Stimulated activated CD8-positive, alpha-beta memory T cell treated with anti-CD3 and anti-CD28 coated beads, Interleukin-7, amount 100 ng/mL, for 24 hours (primary cell): ENCODE measurements around the gene LEF1.
"Not testable (repeated sequence)": the region's sequence is repeated elsewhere in the genome, so short reads cannot be mapped to it uniquely, and the experiment has no call there.

Experiments used
- DNase-seq: peaks from one replicate; pipeline ENCODE4 v3.0.0-alpha.2; 2020; ENCODE audit warnings: low read depth

The LEF1 gene

DNA sequence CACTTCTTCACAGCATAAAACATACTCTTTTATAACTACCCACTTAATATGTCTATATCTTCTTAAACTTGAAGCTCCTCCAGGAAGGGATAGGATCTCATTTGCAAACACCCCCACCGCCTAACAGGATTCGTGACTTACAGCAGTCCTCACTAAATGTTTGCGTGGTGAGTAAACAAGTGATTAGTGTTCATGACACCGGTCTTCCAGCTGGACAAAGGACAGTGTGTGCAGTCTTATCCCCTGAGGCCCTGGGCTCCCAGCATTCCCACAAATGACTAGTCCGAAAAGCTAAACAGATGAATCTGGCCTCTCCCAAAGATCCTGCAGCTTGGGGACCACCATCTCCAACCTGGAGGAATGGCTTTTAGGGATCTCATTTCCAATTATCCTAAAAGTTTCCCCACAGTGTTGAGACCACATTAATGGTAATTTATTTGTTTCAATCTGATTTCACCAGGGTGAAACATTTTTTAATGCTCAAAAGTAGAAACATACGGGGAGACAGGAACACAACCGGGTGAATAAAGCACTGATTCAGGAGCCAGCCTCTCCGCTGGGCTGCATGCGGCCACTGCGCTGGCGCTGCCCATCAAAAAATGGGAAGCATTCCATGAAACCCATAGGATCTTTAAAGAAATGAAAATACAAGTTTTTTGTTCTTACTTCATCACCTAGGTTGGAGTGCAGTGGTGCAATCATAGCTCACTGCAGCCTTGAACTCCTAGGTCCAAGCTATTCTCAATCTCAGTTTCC is 109.9 kb downstream of the LEF1 start:
- no peak for DNase-seq

GRCh38 chr4:108056418-108056817 is 112.3 kb downstream of the LEF1 start:
- DNase-seq, result no peak

DNA sequence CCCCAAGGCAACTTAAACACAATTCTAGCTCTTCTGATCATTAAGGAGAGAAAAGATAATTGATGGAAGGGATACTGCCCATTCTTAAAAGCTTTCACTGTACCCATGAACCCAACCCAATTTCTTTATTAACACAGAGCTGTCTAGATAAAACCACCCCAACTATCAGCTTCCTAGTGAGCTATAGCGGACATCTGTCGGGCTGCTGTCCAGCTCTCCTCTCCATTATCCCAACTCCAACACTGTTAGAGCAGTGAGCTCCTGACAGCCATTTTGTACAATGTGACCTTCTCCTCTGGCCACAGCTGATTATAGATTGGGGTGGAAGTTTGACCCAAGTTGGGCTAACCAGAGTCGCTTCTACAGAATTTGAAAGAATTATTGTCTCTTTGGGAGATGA is 112.9 kb downstream of the LEF1 start:
- no peak for DNase-seq

GRCh38 chr4:108054025-108054638 is 114.6 kb downstream of the LEF1 start:
- no peak for DNase-seq

GRCh38 chr4:108053251-108053711 is 115.5 kb downstream of the LEF1 start:
- DNase-seq, result no peak

DNA sequence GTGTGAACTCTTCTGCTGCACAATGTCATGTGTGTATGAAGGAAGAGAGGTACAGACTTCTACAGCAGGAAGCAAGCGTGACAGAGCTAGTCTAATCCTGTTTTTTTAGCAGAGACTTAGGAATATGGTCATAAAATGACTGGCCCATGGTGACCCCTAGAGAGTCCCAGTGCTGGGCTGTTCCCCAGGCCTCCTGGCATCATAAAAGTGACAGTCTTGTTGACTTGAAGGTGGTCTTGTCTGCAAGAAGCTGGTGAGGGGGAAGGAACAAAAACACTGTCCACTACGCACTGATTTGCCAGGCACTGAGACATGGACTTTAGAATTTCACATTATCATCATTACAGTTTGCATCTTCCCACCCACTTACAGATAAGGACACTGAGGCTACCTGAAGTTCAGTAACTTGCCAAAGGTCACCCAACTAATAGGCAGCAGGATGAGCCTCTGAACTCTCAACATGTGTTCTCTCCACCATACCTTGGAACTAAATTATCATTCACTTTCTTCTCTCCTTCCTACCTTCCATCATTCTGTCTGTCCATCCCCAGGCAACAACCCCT is 116.1 kb downstream of the LEF1 start:
- DNase-seq, result no peak

DNA sequence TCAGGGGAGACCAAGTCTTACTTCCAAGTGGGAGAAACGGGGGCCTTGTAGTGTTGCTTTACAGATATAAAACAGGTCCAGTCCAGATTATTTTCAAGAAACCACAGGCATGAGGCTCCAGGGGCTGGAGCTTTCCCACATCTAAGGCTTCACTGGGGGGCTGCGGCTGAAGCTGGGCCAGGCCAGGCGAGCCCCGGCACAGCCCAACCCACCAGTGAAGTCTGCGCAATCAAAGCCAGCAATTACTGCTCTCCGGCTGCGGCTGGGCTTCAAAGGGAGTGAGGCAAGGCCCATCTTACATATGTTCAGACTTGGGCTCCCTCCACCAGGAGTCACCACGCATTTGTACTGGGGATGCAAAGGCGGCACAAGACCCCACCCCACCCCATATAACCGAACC is 117.4 kb downstream of the LEF1 start:
- DNase-seq, result no peak

DNA sequence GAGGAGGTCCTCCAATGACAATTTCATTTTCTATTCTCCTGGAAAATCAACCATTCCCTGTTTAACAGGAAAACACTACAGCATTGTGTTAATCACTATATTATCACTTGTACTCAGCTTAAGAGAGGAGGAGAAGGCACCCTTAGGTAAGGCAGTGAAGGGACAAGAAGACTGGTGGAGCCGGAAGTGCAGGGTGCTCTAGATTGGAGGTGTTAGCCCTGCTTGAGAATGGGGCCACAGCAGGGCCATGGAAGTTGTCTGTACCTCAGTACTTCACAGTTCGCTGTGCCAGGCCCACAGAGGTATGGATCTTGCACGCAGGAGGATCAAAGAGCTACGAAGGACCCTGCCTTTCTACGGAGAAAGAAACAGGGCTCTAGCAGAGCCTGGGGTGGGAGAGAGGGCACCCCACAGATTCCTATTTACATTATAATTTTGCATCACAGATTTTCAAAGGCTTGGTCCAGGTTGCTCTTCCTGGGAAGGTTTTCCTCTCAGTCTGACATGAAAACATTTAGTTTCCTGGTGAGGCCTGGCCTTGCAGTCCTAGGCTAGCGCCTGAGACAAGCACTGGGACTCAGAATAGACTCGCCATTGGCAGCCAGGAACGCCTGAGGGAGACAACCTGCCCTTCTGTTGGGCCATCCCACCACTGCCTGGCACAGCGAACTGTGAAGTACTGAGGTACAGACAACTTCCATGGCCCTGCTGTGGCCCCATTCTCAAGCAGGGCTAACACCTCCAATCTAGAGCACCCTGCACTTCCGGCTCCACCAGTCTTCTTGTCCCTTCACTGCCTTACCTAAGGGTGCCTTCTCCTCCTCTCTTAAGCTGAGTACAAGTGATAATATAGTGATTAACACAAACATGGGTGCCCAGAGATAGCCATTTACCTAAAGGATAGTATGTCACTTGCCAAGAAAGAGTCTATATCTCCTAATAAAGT is 118.3 kb downstream of the LEF1 start:
- DNase-seq, result not testable (repeated sequence)

DNA sequence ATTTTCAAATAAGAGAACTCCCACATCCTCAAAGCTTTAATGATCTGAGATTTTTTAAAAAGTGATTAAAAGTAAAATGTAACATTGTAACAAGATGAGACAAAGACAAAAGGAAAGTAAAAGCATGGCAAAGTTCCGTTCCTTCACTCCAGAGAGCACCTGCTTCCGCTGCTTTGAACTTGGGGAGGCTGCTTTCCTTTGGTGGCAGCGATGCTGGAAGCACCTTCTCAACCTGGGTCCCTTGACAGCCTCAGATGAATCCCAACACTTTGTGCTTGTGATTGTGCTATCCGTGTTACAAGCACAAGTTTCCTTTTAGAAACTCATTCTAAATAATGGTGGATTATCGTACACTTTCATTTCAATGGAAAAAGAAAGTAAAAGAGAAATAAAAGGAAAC is 119.3 kb downstream of the LEF1 start:
- DNase-seq, result no peak

- no peak for DNase-seq
Measured at GRCh38 chr4:108048997-108049396, 119.7 kb downstream of the LEF1 start.

- no peak for DNase-seq
Measured at GRCh38 chr4:108048157-108048556, 120.6 kb downstream of the LEF1 start.

DNA sequence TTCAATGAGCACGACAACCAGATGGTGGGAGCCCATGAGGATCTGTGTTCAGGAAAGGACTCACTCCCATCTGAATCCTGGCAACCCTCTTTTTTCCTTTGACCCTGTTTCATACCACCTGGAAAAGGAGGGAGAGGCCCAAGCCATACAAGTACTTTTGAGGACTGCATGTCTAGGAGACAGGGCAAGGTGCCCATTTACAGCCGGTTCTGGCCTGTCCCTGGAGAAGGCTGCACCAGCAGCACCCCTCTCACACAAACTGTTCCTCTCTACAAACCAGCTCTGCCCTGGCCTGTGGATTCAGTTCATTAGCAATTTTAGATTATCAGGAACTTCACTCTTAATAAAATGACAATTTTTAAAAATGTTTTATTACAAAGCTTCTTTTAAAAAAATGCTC is 121.5 kb downstream of the LEF1 start:
- no peak for DNase-seq

- no peak for DNase-seq
Measured at GRCh38 chr4:108045687-108046024, 123.1 kb downstream of the LEF1 start.

- no peak for DNase-seq
Measured at GRCh38 chr4:108044951-108045686, 123.6 kb downstream of the LEF1 start.

- no peak for DNase-seq
Measured at GRCh38 chr4:108043526-108043925, 125.2 kb downstream of the LEF1 start.

- DNase-seq, result no peak
Measured at GRCh38 chr4:108042927-108043326, 125.8 kb downstream of the LEF1 start.

DNA sequence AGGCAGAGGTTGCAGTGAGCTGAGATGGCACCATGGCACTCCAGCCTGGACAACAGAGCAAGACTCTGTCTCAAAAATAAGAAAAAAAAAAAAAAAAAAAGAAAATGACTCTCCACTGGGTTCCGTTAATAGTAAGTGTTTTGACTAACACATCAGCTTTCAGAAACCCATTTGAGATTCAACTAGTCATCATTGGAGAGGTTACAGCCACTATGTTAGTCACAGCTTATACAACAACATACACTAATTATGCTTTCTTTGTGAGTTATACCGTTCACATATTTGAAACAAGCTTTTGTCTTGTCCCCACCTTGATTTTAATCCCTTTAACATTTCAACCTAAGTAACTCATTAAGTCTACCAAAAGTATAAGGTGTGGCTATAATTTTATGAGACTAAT is 130.8 kb downstream of the LEF1 start:
- no peak for DNase-seq

GRCh38 chr4:108036213-108036612 is 132.5 kb downstream of the LEF1 start:
- DNase-seq, result no peak

DNA sequence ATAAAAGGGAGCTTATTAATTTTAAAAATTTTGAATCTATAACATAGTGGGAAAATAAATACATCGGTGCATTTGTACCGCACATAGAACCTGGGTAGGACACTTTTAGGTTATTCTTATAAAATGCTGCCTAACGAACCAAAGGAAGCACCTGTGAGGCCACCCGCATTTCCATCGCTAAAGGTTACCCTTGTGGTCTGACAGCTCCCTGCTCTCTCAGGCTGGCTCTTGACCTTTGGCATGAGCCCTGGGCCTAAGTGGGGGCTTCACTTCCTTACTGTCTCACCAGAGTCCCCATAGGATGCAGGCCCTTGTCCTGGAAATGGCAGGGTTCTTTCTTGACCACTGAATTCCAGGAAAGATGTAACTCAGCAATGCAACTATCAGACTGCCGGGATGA is 133.0 kb downstream of the LEF1 start:
- no peak for DNase-seq

GRCh38 chr4:108034565-108034964 is 134.2 kb downstream of the LEF1 start:
- no peak for DNase-seq

- no peak for DNase-seq
Measured at GRCh38 chr4:108033348-108033747, 135.4 kb downstream of the LEF1 start.
